Aorta (tissue), 5 donors: ENCODE results near the gene MFAP4. TPM values are rescaled to one million over a fixed set of nuclear protein-coding genes. Genes with fewer than 3 reads are reported as not detected.

Experiments
- ATAC-seq: fragments of 200-7000 bp; cut with Tn5 transposase; one replicate; pipeline ENCODE4 v1.9.1; 2022; ENCODE audit warnings: moderate library complexity; ENCODE audit not compliant: low FRiP score
- DNase-seq, 2 donors: peaks; one replicate each; pipeline ENCODE4 v3.0.0-alpha.2; 2020
- H3K27ac ChIP-seq, 2 donors: one replicate each; pipeline ENCODE4 v1.5.1; 2013; ENCODE audit warnings: low read length in 2 of 2, mild to moderate bottlenecking in 2 of 2, moderate library complexity in 2 of 2, control low read depth in 1 of 2, inconsistent platforms in 1 of 2, low read depth in 1 of 2
- H3K27me3 ChIP-seq, 2 donors: one replicate each; pipeline ENCODE4 v1.6.1; 2013; ENCODE audit warnings: control low read depth in 1 of 2, low read length in 1 of 2, mild to moderate bottlenecking in 1 of 2, moderate library complexity in 1 of 2; ENCODE audit not compliant: insufficient read depth in 2 of 2, control insufficient read depth in 1 of 2
- H3K36me3 ChIP-seq, 2 donors: one replicate each; pipeline ENCODE4 v1.6.1; 2013; ENCODE audit warnings: control low read depth in 1 of 2, low read length in 1 of 2, mild to moderate bottlenecking in 1 of 2; ENCODE audit not compliant: insufficient read depth in 2 of 2, control insufficient read depth in 1 of 2
- H3K4me1 ChIP-seq, 2 donors: one replicate each; pipeline ENCODE4 v1.6.1; 2013; ENCODE audit warnings: low read length in 2 of 2, control low read depth in 1 of 2, mild to moderate bottlenecking in 1 of 2, moderate library complexity in 1 of 2; ENCODE audit not compliant: insufficient read depth in 2 of 2, control insufficient read depth in 1 of 2
- H3K4me3 ChIP-seq, 2 donors: one replicate each; pipeline ENCODE4 v1.5.1; 2013; ENCODE audit warnings: low read length in 2 of 2, control low read depth in 1 of 2, mild to moderate bottlenecking in 1 of 2
- H3K9me3 ChIP-seq: one replicate; pipeline ENCODE4 v1.6.1; 2013; ENCODE audit warnings: mild to moderate bottlenecking, low read length; ENCODE audit not compliant: control insufficient read depth
- whole genome bisulfite sequencing, 2 donors: extraction: QIAGEN DNeasy Blood & Tissue Kit; methylation state at CpG; one replicate each; pipeline ENCODE4 v1.1.7; 2013; 5-methylcytosine and 5-hydroxymethylcytosine counted together
- intact Hi-C, 2 donors: fragments of 100-400 bp; cut with DNase I; formaldehyde crosslinking; loops; one replicate each; pipeline versions ENCODE4 v1.14.2 to v1.15.0; 2022
- polyA plus RNA-seq, 2 donors: library from polyadenylated mRNA; stranded (reverse); fragments of 200-250 nt; gene quantifications; one replicate each; pipeline ENCODE4 v1.2.3, GENCODE V29; 2013
- total RNA-seq, 2 donors: library from RNA; stranded (reverse); fragmentation: NEBNext Ultra II Directional; extraction: Animal tissue kit (Norgen Biotek cat#: 25700); gene quantifications; one replicate each; pipeline ENCODE4 v1.2.1, GENCODE V29; 2021
- donor health status: healthy with polysubstance abuse.
- donor health status: Bipolar disorder and iron deficiency.
- donor health status: DM: no; HTN: no; CAD: no.
- donor health status: DM: no; HTN: no; CAD: no.
- donor health status: DM: yes; HTN: yes; CAD: no.

Gene MFAP4
- total and polyA plus RNA-seq, 4 donors: 271 to 793 (median 444) TPM

DNA sequence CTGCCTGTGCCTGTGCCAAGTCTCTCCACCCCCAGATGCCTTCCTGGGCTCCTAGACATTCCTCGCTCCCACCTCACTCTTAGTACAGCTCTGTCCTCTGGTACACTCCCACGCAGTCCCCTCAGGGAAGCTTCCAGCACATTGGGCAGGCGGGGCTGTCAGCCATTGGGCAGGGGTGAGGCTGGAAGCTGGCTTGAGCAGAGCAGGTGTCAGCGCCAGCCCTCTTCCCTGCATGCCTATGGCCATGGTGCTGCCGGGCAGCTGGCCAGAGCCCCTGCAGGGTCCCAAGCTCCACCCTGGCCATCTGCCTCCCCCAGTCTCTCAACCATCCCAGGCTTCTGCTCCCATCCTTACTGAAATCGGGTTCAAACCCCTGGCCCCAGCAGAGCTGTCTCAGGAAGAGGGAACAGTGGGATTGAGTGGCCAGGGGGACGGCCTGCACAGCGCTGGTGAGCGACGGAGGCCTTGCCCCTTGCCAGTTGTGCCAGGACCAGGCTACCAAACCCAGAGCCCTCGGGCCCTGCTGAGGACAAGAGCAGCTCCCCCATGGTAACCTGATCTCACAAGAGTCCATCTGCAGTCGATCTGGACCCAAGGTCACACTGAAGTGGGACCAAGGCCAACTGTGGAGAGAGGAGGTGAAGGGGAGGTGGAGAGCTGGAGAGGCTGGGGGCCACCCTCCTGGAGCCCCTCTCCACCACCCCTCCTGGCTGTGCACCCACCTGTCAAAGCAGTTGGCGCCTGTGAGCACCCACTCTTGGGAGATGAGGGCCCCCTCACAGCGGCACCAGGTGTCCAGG lies 22.1 kb downstream of the MFAP4 start:
- ATAC-seq: no peak
- Histone ChIP-seq H3K9me3 (no peaks in the 10 kb centered on the region), H3K4me3 (no peak overlapping the region), H3K36me3 (no peaks in the 10 kb centered on the region), H3K27ac (no peak overlapping the region), H3K4me1 (no peaks in the 10 kb centered on the region), H3K27me3 (no peaks in the 10 kb centered on the region)
- peak; percentile 40 to 62 for DNase-seq
- 83% methylated on average over 14 of the region's 14 CpGs for WGBS, 2 donors
- intact Hi-C loops: loop anchor here (5.0 to 10.0 kb wide), 6 partner anchors 37 to 397 kb away; partner anchors contain the start of gene ALDH3A2 (in 1 of the 2)

DNA sequence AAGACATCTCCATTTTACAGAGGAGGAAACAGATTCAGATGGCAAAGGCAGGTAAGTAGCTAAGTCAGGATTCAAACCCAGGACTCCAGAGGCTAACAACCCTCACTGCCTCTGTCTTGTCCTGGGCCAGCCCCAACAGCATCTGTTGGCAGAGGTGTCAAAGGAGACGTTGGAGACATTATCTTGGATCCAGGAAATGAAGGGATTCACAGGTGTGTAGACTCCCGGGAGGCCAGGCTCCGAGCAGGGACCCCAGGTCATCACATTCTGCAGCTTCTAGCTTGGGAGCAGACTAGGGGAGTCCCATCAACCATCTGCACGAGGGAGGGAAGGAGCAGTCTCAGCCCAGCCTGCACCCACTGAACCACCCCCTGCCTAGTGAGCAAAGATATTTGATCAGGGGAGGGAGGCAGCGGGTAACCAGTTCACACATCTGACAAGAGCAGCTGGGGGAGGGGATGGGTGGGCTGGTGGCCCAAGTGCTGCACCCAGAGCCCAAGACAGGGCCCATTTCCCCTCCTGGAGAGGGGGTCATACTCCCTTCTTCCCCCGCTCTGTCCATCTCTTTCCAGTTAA lies 23.4 kb downstream of the MFAP4 start:
- H3K27ac ChIP-seq: no peak overlapping the region

DNA sequence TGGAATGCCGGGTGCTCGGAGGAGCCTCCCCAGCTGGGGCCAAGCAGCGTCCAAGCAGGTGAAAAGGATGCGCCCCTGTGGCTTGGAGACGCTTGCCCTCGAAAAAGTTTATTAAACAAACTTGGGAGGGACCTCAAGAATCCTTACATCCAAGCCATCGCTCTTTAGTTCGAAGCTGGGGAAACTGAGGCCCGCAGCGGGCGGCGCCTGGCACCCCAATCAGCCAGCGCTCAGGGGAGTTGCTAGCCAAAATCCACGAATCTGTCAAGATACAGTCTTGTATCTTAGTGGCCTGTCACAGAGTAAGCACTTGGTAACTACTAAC lies 23.9 kb downstream of the MFAP4 start:
- Histone ChIP-seq H3K36me3 (no peaks in the 10 kb centered on the region), H3K4me3 (no peak overlapping the region), H3K4me1 (no peaks in the 10 kb centered on the region), H3K27me3 (no peaks in the 10 kb centered on the region), H3K9me3 (no peaks in the 10 kb centered on the region), H3K27ac (no peak overlapping the region)
- ATAC-seq: no peak
- intact Hi-C loops: loop anchor here (2.0 to 10.0 kb wide), 6 partner anchors 84 to 404 kb away; partner anchors contain the start of gene ALDH3A2 (in 1 of the 2)
- DNase-seq: no peak
- 24 to 30% methylated on average over 14 of the region's 14 CpGs for WGBS, 2 donors

More for the DNA sequence above, 23.4 kb downstream of the MFAP4 start:
- DNase-seq (peak; percentile 41 to 57), ATAC-seq (no peak)
- Histone ChIP-seq H3K36me3 (no peaks in the 10 kb centered on the region), H3K4me3 (no peak overlapping the region), H3K4me1 (no peaks in the 10 kb centered on the region), H3K27me3 (no peaks in the 10 kb centered on the region), H3K9me3 (no peaks in the 10 kb centered on the region)
- intact Hi-C loops: loop anchor here (2.0 to 10.0 kb wide), 6 partner anchors 84 to 403 kb away; partner anchors contain the start of gene ALDH3A2 (in 1 of the 2)
- WGBS, 2 donors: 78 to 79% methylated on average over 6 of the region's 6 CpGs

DNA sequence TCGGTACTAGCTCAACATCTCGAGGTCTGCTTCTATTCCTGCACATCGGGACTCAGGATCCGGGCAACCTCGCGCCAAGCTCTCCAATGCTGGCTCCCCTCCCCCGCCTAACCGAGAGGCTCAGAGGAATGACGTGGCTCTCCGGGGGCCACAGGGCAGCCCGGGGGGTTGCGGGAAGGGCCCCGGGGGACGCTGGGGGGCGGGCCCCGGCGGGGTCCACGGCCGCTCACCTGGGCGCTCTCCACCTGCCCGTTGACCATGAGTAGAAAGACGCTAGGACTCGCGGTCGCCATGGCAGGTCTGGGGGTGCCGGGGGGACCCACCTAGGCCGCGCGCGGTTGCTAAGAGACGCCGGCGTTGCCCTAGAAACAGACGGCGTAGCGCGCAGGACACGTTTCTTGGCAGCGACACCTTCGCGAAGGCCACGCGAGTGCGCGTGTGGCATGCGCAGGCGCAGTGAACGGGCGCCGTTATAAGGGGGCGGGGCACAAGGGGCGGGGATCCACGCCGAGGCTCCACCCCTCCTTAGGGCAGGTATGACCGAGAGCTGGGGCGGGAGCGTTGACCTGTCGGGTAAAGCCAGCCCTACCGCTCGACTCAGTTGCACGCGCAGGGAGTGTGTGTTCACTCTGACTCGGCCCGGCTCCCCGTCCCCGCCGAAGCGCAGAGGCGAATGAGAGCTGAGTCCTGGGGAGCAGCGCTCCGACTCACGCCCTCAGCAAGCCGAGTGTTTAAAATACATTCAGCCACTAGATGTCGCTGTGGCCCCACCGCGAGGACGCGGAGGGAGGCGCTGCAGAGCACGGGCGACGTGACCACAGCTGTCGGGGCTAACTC lies 24.5 kb downstream of the MFAP4 start, which contains the start of gene B9D1:
B9D1 (minus strand) TSS at position 447 of the 837 bp plus-strand sequence; CDS start at position 293, 154 bp downstream.
- Histone ChIP-seq H3K36me3 (no peaks in the 10 kb centered on the region), H3K4me3 (peak within 1 kb of the TSS; percentile 41 to 51), H3K27ac (peak within 1 kb of the TSS in 1 of 2 donors; percentile 53), H3K4me1 (no peaks in the 10 kb centered on the region), H3K9me3 (no peaks in the 10 kb centered on the region), H3K27me3 (no peaks in the 10 kb centered on the region)
- intact Hi-C loops: loop anchor here (1.0 to 10.0 kb wide), 7 partner anchors 85 to 404 kb away; partner anchors contain the start of gene ALDH3A2 (in 1 of the 2)
- ATAC-seq: peak; percentile 97
- peak; percentile 94 to 98 for DNase-seq
- 0 to 1% methylated on average over 79 to 83 of the region's 83 CpGs for WGBS, 2 donors

DNA sequence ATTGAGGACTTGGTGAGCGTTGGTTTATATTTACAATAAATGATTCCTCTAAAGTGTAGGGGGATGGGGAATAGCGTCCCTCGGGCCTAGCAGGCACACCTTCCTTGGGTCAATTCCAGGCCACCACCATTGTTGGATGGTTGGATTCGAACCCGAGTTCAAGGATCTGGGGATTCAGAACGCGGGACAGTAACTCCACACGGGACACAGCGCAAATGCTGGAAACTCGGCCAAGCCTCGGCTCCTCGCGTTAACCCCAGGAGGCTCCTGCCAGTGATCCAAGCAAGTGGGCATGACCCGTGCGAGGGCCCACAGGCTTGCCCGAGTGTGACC lies 25.1 kb downstream of the MFAP4 start:
- Histone ChIP-seq H3K27ac (no peak overlapping the region), H3K9me3 (no peaks in the 10 kb centered on the region), H3K27me3 (no peaks in the 10 kb centered on the region), H3K36me3 (no peaks in the 10 kb centered on the region), H3K4me1 (no peaks in the 10 kb centered on the region), H3K4me3 (peak overlapping the region; percentile 41 to 51)
- intact Hi-C loops: loop anchor here (1.0 to 10.0 kb wide), 7 partner anchors 85 to 405 kb away; partner anchors contain the start of gene ALDH3A2 (in 1 of the 2)
- DNase-seq: no peak
- no peak for ATAC-seq
- WGBS, 2 donors: 14 to 15% methylated on average over 16 of the region's 16 CpGs

DNA sequence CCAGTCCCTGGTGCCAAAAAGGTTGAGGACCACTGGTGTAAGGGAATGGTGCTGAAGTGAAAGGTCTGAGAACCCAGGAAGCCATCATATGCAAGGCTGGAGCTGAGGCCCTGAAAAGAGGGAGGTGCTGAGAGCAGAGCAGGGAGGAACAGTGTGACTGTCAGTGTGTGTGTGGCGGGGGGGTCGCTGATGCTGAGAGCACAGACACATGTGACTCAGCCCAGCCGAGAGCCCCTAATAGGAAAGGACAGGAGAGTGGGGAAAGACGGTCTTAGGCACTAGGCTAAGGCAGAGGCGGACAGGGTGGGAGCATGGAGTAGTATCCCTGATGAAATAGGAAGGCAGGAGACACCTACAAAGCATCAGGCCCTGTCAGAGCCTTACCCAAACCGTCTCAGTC lies 25.7 kb downstream of the MFAP4 start:
- Histone ChIP-seq H3K36me3 (no peaks in the 10 kb centered on the region), H3K27ac (no peak overlapping the region), H3K4me1 (no peaks in the 10 kb centered on the region), H3K9me3 (no peaks in the 10 kb centered on the region), H3K4me3 (no peak overlapping the region), H3K27me3 (no peaks in the 10 kb centered on the region)
- intact Hi-C loops: loop anchor here (5.0 to 10.0 kb wide), 5 partner anchors 86 to 401 kb away; partner anchors contain the start of gene ALDH3A2 (in 1 of the 2)
- DNase-seq (peak; percentile 46 to 73), ATAC-seq (no peak)
- 81 to 82% methylated on average over 6 of the region's 6 CpGs for WGBS, 2 donors

DNA sequence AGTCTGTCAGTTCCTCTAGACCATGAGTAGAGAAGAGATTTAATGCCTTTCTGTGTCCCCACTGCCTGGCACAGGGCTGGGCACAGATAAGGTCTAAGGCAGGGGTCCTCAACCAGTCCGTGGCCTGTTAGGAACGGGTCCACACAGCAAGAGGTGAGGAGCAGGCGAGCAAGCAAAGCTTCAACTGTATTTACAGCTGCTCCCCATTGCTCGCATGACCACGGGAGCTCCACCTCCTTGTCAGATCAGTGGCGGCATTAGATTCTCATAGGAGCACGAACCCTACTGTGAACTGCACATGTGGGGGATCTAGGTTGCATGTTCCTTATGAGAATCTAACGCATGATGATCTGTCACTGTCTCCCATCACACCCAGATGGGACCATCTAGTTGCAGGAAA lies 26.2 kb downstream of the MFAP4 start:
- 93 to 95% methylated on average over 8 of the region's 8 CpGs for WGBS, 2 donors
- no peaks in the 10 kb centered on the region for H3K27me3 ChIP-seq
- intact Hi-C loops: loop anchor here (5.0 to 10.0 kb wide), 5 partner anchors 87 to 402 kb away; partner anchors contain the start of gene ALDH3A2 (in 1 of the 2)
- no peak overlapping the region for H3K27ac ChIP-seq
- H3K36me3 ChIP-seq: no peaks in the 10 kb centered on the region
- peak in 1 of 2 donors; percentile 36 for DNase-seq
- no peaks in the 10 kb centered on the region for H3K4me1 ChIP-seq
- H3K9me3 ChIP-seq: no peaks in the 10 kb centered on the region
- ATAC-seq: no peak
- no peak overlapping the region for H3K4me3 ChIP-seq

DNA sequence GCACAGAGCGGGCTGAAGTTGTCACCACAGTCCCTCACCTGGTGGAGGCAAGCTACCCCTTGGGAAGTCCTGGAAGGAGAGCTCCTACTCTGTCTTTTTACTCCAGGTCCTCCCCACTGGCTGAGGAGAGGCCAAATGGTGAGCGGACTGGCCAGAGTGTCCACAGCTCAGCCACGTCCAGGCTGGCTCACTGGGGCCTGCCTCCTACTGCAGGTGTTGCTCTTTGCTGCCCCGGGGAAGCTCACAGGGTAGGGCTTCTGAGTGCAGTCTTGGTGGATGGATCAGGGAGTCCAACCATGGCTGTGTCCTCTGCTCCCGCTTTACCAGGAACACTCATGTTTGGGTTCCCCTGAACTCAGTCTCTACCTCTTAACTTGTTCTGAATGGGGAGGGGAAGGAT lies 27.1 kb downstream of the MFAP4 start:
- no peak overlapping the region for H3K4me3 ChIP-seq
- 95 to 96% methylated on average over 5 of the region's 5 CpGs for WGBS, 2 donors
- H3K9me3 ChIP-seq: no peaks in the 10 kb centered on the region
- no peak for ATAC-seq
- H3K36me3 ChIP-seq: no peaks in the 10 kb centered on the region
- DNase-seq: peak; percentile 21 to 49
- no peaks in the 10 kb centered on the region for H3K4me1 ChIP-seq
- no peaks in the 10 kb centered on the region for H3K27me3 ChIP-seq
- intact Hi-C loops: loop anchor here (5.0 to 10.0 kb wide), 5 partner anchors 87 to 402 kb away; partner anchors contain the start of gene ALDH3A2 (in 1 of the 2)
- H3K27ac ChIP-seq: no peak overlapping the region
